ENCODE results near the gene ST8SIA6. TPM values are rescaled to one million over a fixed set of nuclear protein-coding genes. Genes with fewer than 3 reads are reported as not detected.

The ST8SIA6 gene
- total RNA-seq, 1 donor from 2014 or later = 0.53 TPM

- Histone ChIP-seq H3K27me3 (ENCODE audit: control insufficient read depth, insufficient read depth, low read length) (no peaks in the 10 kb centered on the region), H3K4me3 (ENCODE audit: low read depth, low read length) (no peak overlapping the region), H3K36me3 (ENCODE audit: control insufficient read depth, insufficient read depth, low read length) (no peaks in the 10 kb centered on the region)
- FAIRE-seq (no peak), DNase-seq (ENCODE audit: low read depth) (no peak)
- TF ChIP-seq, protein P1, sequence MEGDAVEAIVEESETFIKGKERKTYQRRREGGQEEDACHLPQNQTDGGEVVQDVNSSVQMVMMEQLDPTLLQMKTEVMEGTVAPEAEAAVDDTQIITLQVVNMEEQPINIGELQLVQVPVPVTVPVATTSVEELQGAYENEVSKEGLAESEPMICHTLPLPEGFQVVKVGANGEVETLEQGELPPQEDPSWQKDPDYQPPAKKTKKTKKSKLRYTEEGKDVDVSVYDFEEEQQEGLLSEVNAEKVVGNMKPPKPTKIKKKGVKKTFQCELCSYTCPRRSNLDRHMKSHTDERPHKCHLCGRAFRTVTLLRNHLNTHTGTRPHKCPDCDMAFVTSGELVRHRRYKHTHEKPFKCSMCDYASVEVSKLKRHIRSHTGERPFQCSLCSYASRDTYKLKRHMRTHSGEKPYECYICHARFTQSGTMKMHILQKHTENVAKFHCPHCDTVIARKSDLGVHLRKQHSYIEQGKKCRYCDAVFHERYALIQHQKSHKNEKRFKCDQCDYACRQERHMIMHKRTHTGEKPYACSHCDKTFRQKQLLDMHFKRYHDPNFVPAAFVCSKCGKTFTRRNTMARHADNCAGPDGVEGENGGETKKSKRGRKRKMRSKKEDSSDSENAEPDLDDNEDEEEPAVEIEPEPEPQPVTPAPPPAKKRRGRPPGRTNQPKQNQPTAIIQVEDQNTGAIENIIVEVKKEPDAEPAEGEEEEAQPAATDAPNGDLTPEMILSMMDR (IDR thresholded peaks at IDR 0.05; ENCODE audit: insufficient read depth, low read length, severe bottlenecking) = no peak
Measured at GRCh38 chr10:17413876-17414275, 40.5 kb downstream of the ST8SIA6 start.

DNA sequence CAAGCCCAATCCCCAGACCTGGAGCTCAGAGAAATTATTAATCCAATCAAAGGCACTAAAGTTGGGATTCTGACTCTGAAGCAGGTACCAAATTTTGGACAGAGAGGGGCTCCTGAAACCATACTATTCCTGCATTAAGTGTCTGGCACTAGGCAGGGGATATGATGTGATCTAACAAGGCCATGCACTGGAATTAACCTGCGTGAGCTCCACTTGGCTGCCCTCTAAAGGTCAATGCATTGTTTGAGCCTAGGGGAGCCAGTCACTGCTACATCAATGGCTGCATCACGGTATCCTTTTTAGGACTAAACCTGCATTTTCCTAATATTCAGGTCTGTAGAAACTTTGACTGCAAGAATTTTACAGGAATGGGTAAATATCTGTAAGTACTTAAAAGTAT, 42.1 kb downstream of the ST8SIA6 start:
- FAIRE-seq (no peak), DNase-seq (ENCODE audit: low read depth) (peak; percentile 17)
- H3K27me3 ChIP-seq (ENCODE audit: control insufficient read depth, insufficient read depth, low read length) = no peaks in the 10 kb centered on the region
- H3K4me3 ChIP-seq (ENCODE audit: low read depth, low read length) = no peak overlapping the region
- H3K36me3 ChIP-seq (ENCODE audit: control insufficient read depth, insufficient read depth, low read length) = no peaks in the 10 kb centered on the region
- TF ChIP-seq, protein P1 (IDR thresholded peaks at IDR 0.05; ENCODE audit: insufficient read depth, low read length, severe bottlenecking) = peak; percentile 22

- H3K4me3 ChIP-seq (ENCODE audit: low read depth, low read length) = no peak overlapping the region
- H3K36me3 ChIP-seq (ENCODE audit: control insufficient read depth, insufficient read depth, low read length) = no peaks in the 10 kb centered on the region
- H3K27me3 ChIP-seq (ENCODE audit: control insufficient read depth, insufficient read depth, low read length) = no peaks in the 10 kb centered on the region
- TF ChIP-seq, protein P1 (IDR thresholded peaks at IDR 0.05; ENCODE audit: insufficient read depth, low read length, severe bottlenecking) = no peak
- no peak for FAIRE-seq
- DNase-seq (ENCODE audit: low read depth) = no peak
Measured at GRCh38 chr10:17410907-17411306, 43.5 kb downstream of the ST8SIA6 start.

- no peak for FAIRE-seq
- TF ChIP-seq, protein P1 (IDR thresholded peaks at IDR 0.05; ENCODE audit: insufficient read depth, low read length, severe bottlenecking) = peak; percentile 26
- no peak overlapping the region for H3K4me3 ChIP-seq (ENCODE audit: low read depth, low read length)
- peak; percentile 22 for DNase-seq (ENCODE audit: low read depth)
- no peaks in the 10 kb centered on the region for H3K27me3 ChIP-seq (ENCODE audit: control insufficient read depth, insufficient read depth, low read length)
- H3K36me3 ChIP-seq (ENCODE audit: control insufficient read depth, insufficient read depth, low read length) = no peaks in the 10 kb centered on the region
Measured at GRCh38 chr10:17409170-17409733, 45.1 kb downstream of the ST8SIA6 start.

GRCh38 chr10:17407047-17407446, 47.3 kb downstream of the ST8SIA6 start:
- Histone ChIP-seq H3K27me3 (ENCODE audit: control insufficient read depth, insufficient read depth, low read length) (no peaks in the 10 kb centered on the region), H3K36me3 (ENCODE audit: control insufficient read depth, insufficient read depth, low read length) (no peaks in the 10 kb centered on the region), H3K4me3 (ENCODE audit: low read depth, low read length) (no peak overlapping the region)
- TF ChIP-seq, protein P1 (IDR thresholded peaks at IDR 0.05; ENCODE audit: insufficient read depth, low read length, severe bottlenecking) = no peak
- FAIRE-seq (no peak), DNase-seq (ENCODE audit: low read depth) (no peak)

Data from bronchial epithelial cell (primary cell).